WERI-Rb-1 (cell line): ENCODE data around the gene HEXD.

Source experiments
- DNase-seq: peaks from one replicate; pipeline ENCODE4 v3.0.0-alpha.2; 2020
- H3K27ac ChIP-seq: fragments of 250-450 bp; sonication (Bioruptor Pico); 2 replicates; pipeline ENCODE4 v1.5.1; 2020; ENCODE audit warnings: mild to moderate bottlenecking, moderate library complexity
- H3K27me3 ChIP-seq: fragments of 250-450 bp; sonication (Bioruptor Pico); 2 replicates; pipeline ENCODE4 v1.5.1; 2021; ENCODE audit warnings: mild to moderate bottlenecking, low read depth, moderate library complexity; ENCODE audit not compliant: insufficient read depth, severe bottlenecking
- H3K36me3 ChIP-seq: fragments of 250-450 bp; sonication (Bioruptor Pico); 2 replicates; pipeline ENCODE4 v1.5.1; 2020; ENCODE audit warnings: mild to moderate bottlenecking, moderate library complexity
- H3K4me3 ChIP-seq: 2 replicates; pipeline ENCODE4 v1.5.1; 2011; ENCODE audit warnings: low read depth, mild to moderate bottlenecking, control low read depth, low read length
- H3K9me3 ChIP-seq: fragments of 250-450 bp; sonication (Bioruptor Pico); 2 replicates; pipeline ENCODE4 v1.5.1; 2021; ENCODE audit warnings: mild to moderate bottlenecking, moderate library complexity; ENCODE audit not compliant: severe bottlenecking
- TF ChIP-seq, protein P1 (sequence below): IDR thresholded peaks from 2 replicates; pipeline ENCODE4 v1.5.1; 2011; ENCODE audit warnings: low read depth, mild to moderate bottlenecking, control low read depth, inconsistent platforms, low read length

HEXD gene

DNA sequence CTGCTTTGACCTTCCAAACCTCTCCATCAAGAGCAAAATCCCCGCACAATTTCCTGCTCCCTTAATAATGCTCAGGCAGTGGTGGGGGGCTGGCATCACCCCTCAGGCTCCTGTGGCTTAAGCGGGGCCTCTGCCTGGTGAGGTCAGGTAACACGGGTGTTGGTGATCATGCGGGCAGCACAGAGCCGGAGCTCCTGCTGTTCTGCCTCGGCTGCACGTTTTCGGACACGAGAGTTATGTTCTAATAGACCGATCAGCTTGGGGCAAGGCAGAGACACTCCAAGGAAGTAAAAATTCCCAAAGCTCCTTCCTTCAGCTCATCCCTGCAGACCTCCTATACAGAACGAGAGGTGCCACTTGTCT is 46.4 kb downstream of the HEXD start:
- peaks cover 100% of the 10 kb centered on the region for H3K36me3 ChIP-seq
- DNase-seq, result no peak
- TF ChIP-seq, protein P1, sequence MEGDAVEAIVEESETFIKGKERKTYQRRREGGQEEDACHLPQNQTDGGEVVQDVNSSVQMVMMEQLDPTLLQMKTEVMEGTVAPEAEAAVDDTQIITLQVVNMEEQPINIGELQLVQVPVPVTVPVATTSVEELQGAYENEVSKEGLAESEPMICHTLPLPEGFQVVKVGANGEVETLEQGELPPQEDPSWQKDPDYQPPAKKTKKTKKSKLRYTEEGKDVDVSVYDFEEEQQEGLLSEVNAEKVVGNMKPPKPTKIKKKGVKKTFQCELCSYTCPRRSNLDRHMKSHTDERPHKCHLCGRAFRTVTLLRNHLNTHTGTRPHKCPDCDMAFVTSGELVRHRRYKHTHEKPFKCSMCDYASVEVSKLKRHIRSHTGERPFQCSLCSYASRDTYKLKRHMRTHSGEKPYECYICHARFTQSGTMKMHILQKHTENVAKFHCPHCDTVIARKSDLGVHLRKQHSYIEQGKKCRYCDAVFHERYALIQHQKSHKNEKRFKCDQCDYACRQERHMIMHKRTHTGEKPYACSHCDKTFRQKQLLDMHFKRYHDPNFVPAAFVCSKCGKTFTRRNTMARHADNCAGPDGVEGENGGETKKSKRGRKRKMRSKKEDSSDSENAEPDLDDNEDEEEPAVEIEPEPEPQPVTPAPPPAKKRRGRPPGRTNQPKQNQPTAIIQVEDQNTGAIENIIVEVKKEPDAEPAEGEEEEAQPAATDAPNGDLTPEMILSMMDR, result no peak
- no peak overlapping the region for H3K4me3 ChIP-seq
- no peak overlapping the region for H3K27ac ChIP-seq
- H3K9me3 ChIP-seq, result no peaks in the 10 kb centered on the region
- H3K27me3 ChIP-seq, result no peaks in the 10 kb centered on the region

DNA sequence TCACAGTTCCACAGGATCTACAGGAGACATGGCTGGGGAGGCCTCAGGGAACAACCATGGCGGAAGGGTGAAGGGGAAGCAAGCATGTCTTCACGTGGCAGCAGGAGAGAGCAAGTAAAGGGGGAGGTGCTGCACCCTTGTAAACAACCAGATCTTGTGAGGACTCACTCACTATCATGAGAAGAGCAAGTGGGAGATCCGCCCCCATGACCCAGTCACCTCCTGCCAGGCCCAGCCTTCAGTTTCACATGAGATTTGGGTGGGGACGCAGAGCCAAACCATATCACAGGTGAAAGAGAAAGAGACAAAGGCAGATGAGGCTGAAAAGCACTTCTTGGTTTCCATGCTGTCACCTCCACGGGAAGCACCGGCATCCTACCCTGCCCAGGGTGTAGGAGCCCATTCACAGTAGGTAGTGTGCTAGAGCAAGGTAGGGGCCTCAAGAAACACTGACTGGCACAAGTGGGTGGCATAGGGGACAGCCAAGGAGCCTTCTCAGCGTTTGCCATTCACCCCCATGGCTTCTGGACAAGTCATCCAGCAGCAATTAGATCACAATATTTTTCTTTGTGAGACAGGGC is 47.0 kb downstream of the HEXD start:
- DNase-seq, result no peak
- Histone ChIP-seq H3K27ac (no peak overlapping the region), H3K36me3 (peaks cover 100% of the 10 kb centered on the region), H3K27me3 (no peaks in the 10 kb centered on the region), H3K9me3 (no peaks in the 10 kb centered on the region), H3K4me3 (no peak overlapping the region)
- TF ChIP-seq, protein P1, result no peak

DNA sequence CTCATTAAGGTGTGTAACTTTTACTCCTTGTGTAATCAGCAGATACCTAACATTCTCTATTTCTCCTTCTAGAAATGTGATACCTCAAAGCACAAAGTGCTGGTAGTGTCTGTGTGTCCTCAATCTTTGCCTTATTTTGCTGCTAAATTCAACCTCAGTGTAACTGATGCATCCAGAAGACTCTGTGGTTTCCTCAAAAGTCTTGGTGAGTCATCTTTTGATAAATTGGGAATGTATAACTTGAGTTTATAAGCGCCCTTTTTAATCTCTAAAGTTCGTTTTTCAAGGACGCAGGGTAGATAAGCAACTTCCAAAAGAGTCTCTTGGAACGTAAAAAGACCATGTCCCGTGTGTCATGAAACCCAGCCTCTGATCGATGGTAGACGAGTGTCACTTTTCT is 50.5 kb downstream of the HEXD start:
- no peaks in the 10 kb centered on the region for H3K27me3 ChIP-seq
- H3K27ac ChIP-seq, result no peak overlapping the region
- peaks cover 94% of the 10 kb centered on the region for H3K36me3 ChIP-seq
- no peak for DNase-seq
- no peaks in the 10 kb centered on the region for H3K9me3 ChIP-seq
- TF ChIP-seq, protein P1, result no peak
- no peak overlapping the region for H3K4me3 ChIP-seq

GRCh38 chr17:82470065-82470464 is 51.9 kb downstream of the HEXD start:
- TF ChIP-seq, protein P1, result no peak
- Histone ChIP-seq H3K4me3 (no peak overlapping the region), H3K27ac (no peak overlapping the region), H3K27me3 (no peaks in the 10 kb centered on the region), H3K9me3 (no peaks in the 10 kb centered on the region), H3K36me3 (peaks cover 94% of the 10 kb centered on the region)
- no peak for DNase-seq

- Histone ChIP-seq H3K36me3 (peaks cover 94% of the 10 kb centered on the region), H3K4me3 (no peak overlapping the region), H3K9me3 (no peaks in the 10 kb centered on the region), H3K27ac (no peak overlapping the region), H3K27me3 (no peaks in the 10 kb centered on the region)
- TF ChIP-seq, protein P1, result no peak
- no peak for DNase-seq
These were observed 56.3 kb downstream of the HEXD start for GRCh38 chr17:82474223-82475010.
